SK-N-SH (cell line): ENCODE measurements around the gene GNG14. TPM values are rescaled to one million over a fixed set of nuclear protein-coding genes. Genes with fewer than 3 reads are reported as not detected.

Source experiments
- CTCF ChIA-PET: fragments of 300-600, 350-600 bp; formaldehyde crosslinking; extraction: SDS; loops from one replicate; lab custom pipeline; 2021; lab: Yijun Ruan, JAX
- POLR2A ChIA-PET: fragments of 350-600 bp; sonication (Branson Sonifier 250); formaldehyde crosslinking; extraction: SDS; loops from one replicate; lab custom pipeline; 2020; ENCODE audit warnings: antibody characterized with exemption, inconsistent platforms; lab: Yijun Ruan, JAX
- DNase-seq: peaks from one replicate; pipeline ENCODE4 v3.0.0; 2012
- H2AFZ ChIP-seq: fragments of 200-600 bp; sonication (generic); 2 replicates; pipeline ENCODE4 v1.8.1; 2016; ENCODE audit warnings: antibody characterized with exemption, mild to moderate bottlenecking, low read depth
- H3F3A ChIP-seq: fragments of 200-600 bp; sonication (generic); replicated peaks from 2 replicates; pipeline ENCODE3; 2016; ENCODE audit warnings: antibody characterized with exemption, mild to moderate bottlenecking; ENCODE audit not compliant: insufficient read depth
- H3K27ac ChIP-seq, 2 experiments: fragments of 200-500 bp in 1 of 2; fragments of 200-600 bp in 1 of 2; sonication (Bioruptor generic) in 1 of 2; sonication (generic), shearing (Covaris generic) in 1 of 2; 2 replicates each; pipeline versions ENCODE4 v1.5.1 to v1.6.1; 2014 to 2016; ENCODE audit warnings: low read depth in 2 of 2, inconsistent platforms in 1 of 2, low read length in 1 of 2, mild to moderate bottlenecking in 1 of 2, mixed read lengths in 1 of 2
- H3K27me3 ChIP-seq: fragments of 200-600 bp; sonication (generic), shearing (Covaris generic); 2 replicates; pipeline ENCODE4 v1.6.1; 2016; ENCODE audit warnings: mixed run types; ENCODE audit not compliant: insufficient read depth
- H3K36me3 ChIP-seq, 2 experiments: fragments of 200-500 bp in 1 of 2; fragments of 200-600 bp in 1 of 2; sonication (Bioruptor generic) in 1 of 2; sonication (generic) in 1 of 2; replicated peaks in 1 of 2; 2 replicates each; pipeline versions ENCODE3 to v1.5.1; 2014 to 2016; ENCODE audit warnings: low read length in 1 of 2, mild to moderate bottlenecking in 1 of 2; ENCODE audit not compliant: insufficient read depth in 2 of 2, control insufficient read depth in 1 of 2
- H3K4me1 ChIP-seq, 2 experiments: fragments of 200-500 bp in 1 of 2; fragments of 200-600 bp in 1 of 2; sonication (Bioruptor generic) in 1 of 2; sonication (generic), shearing (Covaris generic) in 1 of 2; 2 replicates each; pipeline versions ENCODE4 v1.5.1 to v1.6.1; 2014 to 2016; ENCODE audit warnings: low read depth in 1 of 2, low read length in 1 of 2, mixed run types in 1 of 2; ENCODE audit not compliant: insufficient read depth in 2 of 2, control insufficient read depth in 1 of 2
- H3K4me2 ChIP-seq: fragments of 200-600 bp; sonication (generic), shearing (Covaris generic); 2 replicates; pipeline ENCODE4 v1.6.1; 2017; ENCODE audit warnings: mixed run types
- H3K4me3 ChIP-seq, 2 experiments: fragments of 200-500 bp in 1 of 2; fragments of 200-600 bp in 1 of 2; sonication (Bioruptor generic) in 1 of 2; sonication (generic), shearing (Covaris generic) in 1 of 2; 2 replicates each; pipeline versions ENCODE4 v1.5.1 to v1.8.1; 2014 to 2016; ENCODE audit warnings: low read depth in 2 of 2, inconsistent platforms in 1 of 2, low read length in 1 of 2, mild to moderate bottlenecking in 1 of 2, mixed read lengths in 1 of 2, moderate library complexity in 1 of 2
- H3K79me2 ChIP-seq: fragments of 200-600 bp; sonication (generic); 2 replicates; pipeline ENCODE4 v1.8.1; 2017; ENCODE audit warnings: mild to moderate bottlenecking; ENCODE audit not compliant: insufficient read depth
- H3K9ac ChIP-seq: fragments of 200-600 bp; sonication (generic); 2 replicates; pipeline ENCODE4 v1.6.1; 2017; ENCODE audit warnings: mixed run types
- H3K9me2 ChIP-seq: fragments of 200-600 bp; sonication (generic); 2 replicates; pipeline ENCODE4 v1.6.1; 2017; ENCODE audit warnings: mixed run types
- H3K9me3 ChIP-seq: fragments of 200-600 bp; sonication (generic); 2 replicates; pipeline ENCODE4 v1.6.1; 2017; ENCODE audit warnings: mixed run types, mild to moderate bottlenecking, moderate library complexity
- H4K20me1 ChIP-seq: fragments of 200-600 bp; sonication (generic); 2 replicates; pipeline ENCODE4 v1.6.1; 2017; ENCODE audit warnings: mild to moderate bottlenecking, mixed run types; ENCODE audit not compliant: insufficient read depth
- FOXM1 ChIP-seq: IDR thresholded peaks from 2 replicates; pipeline ENCODE4 v1.4.0; 2012; ENCODE audit warnings: low read depth, mild to moderate bottlenecking
- WGBS: methylation state at CpG from one replicate; pipeline ENCODE4 v1.1.6; 2017; ENCODE audit warnings: low lambda C conversion rate; 5-methylcytosine and 5-hydroxymethylcytosine counted together
- polyA plus RNA-seq, 3 experiments: library from polyadenylated mRNA; depleted of rRNA; stranded (reverse); fragments of >200 nt; gene quantifications; 2 replicates each; pipeline ENCODE4 v1.2.3, GENCODE V29; 2012
- small RNA-seq, 7 experiments: library from RNA; depleted of rRNA; stranded (forward); fragments of <200 nt; gene quantifications; one replicate each; pipeline ENCODE3, GENCODE V24; 2012

Gene GNG14
- polyA plus RNA-seq, 1 of the 3 experiments (the other 2 are of a cell fraction) = not detected

DNA sequence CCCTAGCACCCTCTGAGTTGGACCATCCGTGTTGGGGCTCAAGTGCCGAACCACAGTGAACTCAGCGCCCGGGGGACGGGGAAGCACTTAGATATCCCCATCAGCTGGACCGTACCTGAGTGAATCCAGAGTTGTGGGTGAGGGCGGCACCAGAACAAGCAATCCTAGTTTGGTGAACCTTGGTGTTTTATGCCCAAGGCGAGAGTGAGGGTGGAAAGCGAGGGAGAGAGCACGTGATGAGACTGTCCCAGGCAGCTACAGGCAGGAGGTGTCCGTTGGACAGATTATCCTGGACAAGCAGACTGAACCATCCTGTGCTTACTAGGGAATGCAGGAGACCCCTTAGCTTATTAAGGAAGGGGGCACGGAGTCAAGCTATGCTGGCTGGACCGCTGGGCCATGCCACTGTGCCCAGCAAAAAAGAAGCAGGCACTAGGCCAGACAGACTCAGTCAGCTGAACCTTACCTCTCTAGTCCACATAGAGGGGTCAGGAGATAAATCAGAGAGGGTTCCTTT is 50.1 kb downstream of the GNG14 start:
- peak overlapping the region; percentile 82; the same call in 1 of the 2 replicates for H2AFZ ChIP-seq
- CTCF ChIA-PET = interaction anchor here (0.9 to 23.9 kb wide), 6 partner anchors 9 to 64 kb away, joined by 3 to 273 read pairs (median 7); partner anchors contain the start of genes PRDX2 and THSD8
- H3K36me3 ChIP-seq = peaks cover 6 to 11% of the 10 kb centered on the region in 2 experiments
- peak overlapping the region in 1 of 2 experiments; percentile 84; a peak in 2 of 4 replicates for H3K27ac ChIP-seq
- H3K79me2 ChIP-seq = peaks cover 35% of the 10 kb centered on the region
- H3K27me3 ChIP-seq = no peaks in the 10 kb centered on the region
- peak overlapping the region; percentile 81 for H3K9ac ChIP-seq
- peak overlapping the region; percentile 96 for H3K4me2 ChIP-seq
- H3K4me3 ChIP-seq = peak overlapping the region; percentile 83 to 84
- TF ChIP-seq FOXM1 = no peak
- H4K20me1 ChIP-seq = peaks cover 10% of the 10 kb centered on the region
- peaks cover 4 to 23% of the 10 kb centered on the region in 2 experiments; a peak in 1 of 4 replicates for H3K4me1 ChIP-seq
- POLR2A ChIA-PET = interaction anchor here (1.1 to 1.2 kb wide), 2 partner anchors 12 to 16 kb away, joined by 3 to 5 read pairs; no protein-coding TSS in a partner anchor
- DNase-seq = no peak
- H3K9me3 ChIP-seq = no peaks in the 10 kb centered on the region
- WGBS = 10% methylated on average over 13 of the region's 13 CpGs
- H3F3A ChIP-seq = peaks cover 20% of the 10 kb centered on the region
- H3K9me2 ChIP-seq = no peaks in the 10 kb centered on the region

Small RNA genes within 50 kb of the gene (small RNA-seq; reads per million reads assigned to genes)
- gene SNORD41 = 2.0 to 26.4 (median 7.3) reads per million in 7 experiments

Other genes starting within 250 kb of the GNG14 start
- 0.92 and 1.5 TPM in 2 replicates for gene ZNF443, start 247.0 kb upstream of the GNG14 start, polyA plus RNA-seq (2012; rRNA removed)
- 0.64 and 0.99 TPM in 2 replicates for gene ZNF709, start 203.2 kb upstream of the GNG14 start, polyA plus RNA-seq (2012; rRNA removed)
- 1.3 TPM in 2 replicates for gene ZNF564, start 136.5 kb upstream of the GNG14 start, polyA plus RNA-seq (2012; rRNA removed)
- 1.3 TPM in 2 replicates for gene ZNF490, start 77.2 kb upstream of the GNG14 start, polyA plus RNA-seq (2012; rRNA removed)
- 8.9 and 9.3 TPM in 2 replicates for gene ZNF791, start 77.1 kb upstream of the GNG14 start, polyA plus RNA-seq (2012; rRNA removed)
- 43.2 and 47.0 TPM in 2 replicates for gene MAN2B1, start 21.3 kb upstream of the GNG14 start, polyA plus RNA-seq (2012; rRNA removed)
- gene WDR83, start 21.2 kb upstream of the GNG14 start, polyA plus RNA-seq (2012; rRNA removed) = 12.8 and 18.2 TPM in 2 replicates
- 179 and 192 TPM in 2 replicates for gene DHPS, start 6.1 kb upstream of the GNG14 start, polyA plus RNA-seq (2012; rRNA removed)
- 25.9 and 26.6 TPM in 2 replicates for gene FBXW9, start 8.6 kb downstream of the GNG14 start, polyA plus RNA-seq (2012; rRNA removed)
- gene TNPO2, start 35.9 kb downstream of the GNG14 start, polyA plus RNA-seq (2012; rRNA removed) = 82.4 and 112 TPM in 2 replicates
- 294 and 466 TPM in 2 replicates for gene TRIR, start 46.7 kb downstream of the GNG14 start, polyA plus RNA-seq (2012; rRNA removed)
- gene GET3, start 49.5 kb downstream of the GNG14 start, polyA plus RNA-seq (2012; rRNA removed) = 250 and 264 TPM in 2 replicates
- not detected in 2 replicates for gene BEST2, start 63.8 kb downstream of the GNG14 start, polyA plus RNA-seq (2012; rRNA removed)
- 23.9 and 33.0 TPM in 2 replicates for gene HOOK2, start 87.6 kb downstream of the GNG14 start, polyA plus RNA-seq (2012; rRNA removed)
- 165 and 224 TPM in 2 replicates for gene JUNB, start 103.5 kb downstream of the GNG14 start, polyA plus RNA-seq (2012; rRNA removed)
- 215 and 341 TPM in 2 replicates for gene PRDX2, start 113.8 kb downstream of the GNG14 start, polyA plus RNA-seq (2012; rRNA removed)
- gene THSD8, start 114.1 kb downstream of the GNG14 start, polyA plus RNA-seq (2012; rRNA removed) = not detected in 2 replicates
- gene RNASEH2A, start 118.6 kb downstream of the GNG14 start, polyA plus RNA-seq (2012; rRNA removed) = 35.2 and 48.1 TPM in 2 replicates
- gene RTBDN, start 146.6 kb downstream of the GNG14 start, polyA plus RNA-seq (2012; rRNA removed) = 0.47 and 0.72 TPM in 2 replicates
- gene MAST1, start 150.5 kb downstream of the GNG14 start, polyA plus RNA-seq (2012; rRNA removed) = 4.3 and 9.7 TPM in 2 replicates
- gene DNASE2, start 193.5 kb downstream of the GNG14 start, polyA plus RNA-seq (2012; rRNA removed) = 29.8 and 40.7 TPM in 2 replicates
- gene KLF1, start 199.2 kb downstream of the GNG14 start, polyA plus RNA-seq (2012; rRNA removed) = not detected in 2 replicates
- gene GCDH, start 203.2 kb downstream of the GNG14 start, polyA plus RNA-seq (2012; rRNA removed) = 29.4 and 36.6 TPM in 2 replicates
- gene SYCE2, start 231.3 kb downstream of the GNG14 start, polyA plus RNA-seq (2012; rRNA removed) = 0.44 and 1.1 TPM in 2 replicates
- 56.8 and 170 TPM in 2 replicates for gene FARSA, start 245.7 kb downstream of the GNG14 start, polyA plus RNA-seq (2012; rRNA removed)